Psoas muscle (tissue), 8 donors: ENCODE results near the gene SPRED2. TPM values are rescaled to one million over a fixed set of nuclear protein-coding genes. Genes with fewer than 3 reads are reported as not detected.

ENCODE experiments used
- ATAC-seq, 4 donors: fragments of 200-7000 bp; cut with Tn5 transposase; one replicate each; pipeline ENCODE4 v1.9.1; 2020; ENCODE audit warnings: moderate library complexity in 3 of 4, mild to moderate bottlenecking in 2 of 4
- DNase-seq, 2 donors: peaks; one replicate each; pipeline ENCODE4 v3.0.0-alpha.2; 2020
- H3K27ac ChIP-seq: fragments of 200-600 bp; one replicate; pipeline ENCODE4 v1.8.0; 2022
- H3K27me3 ChIP-seq, 3 donors: fragments of 200-600 bp in 1 of 3; one replicate each; pipeline versions ENCODE4 v1.6.1 to v1.8.0; 2013 to 2022; ENCODE audit warnings: low read length in 2 of 3, mild to moderate bottlenecking in 2 of 3, moderate library complexity in 1 of 3; ENCODE audit not compliant: insufficient read depth in 3 of 3
- H3K36me3 ChIP-seq, 2 donors: fragments of 200-600 bp in 1 of 2; one replicate each; pipeline versions ENCODE4 v1.6.1 to v1.8.0; 2013 to 2022; ENCODE audit warnings: low read depth in 1 of 2, mild to moderate bottlenecking in 1 of 2, moderate library complexity in 1 of 2; ENCODE audit not compliant: insufficient read depth in 1 of 2
- H3K4me1 ChIP-seq: fragments of 200-600 bp; one replicate; pipeline ENCODE4 v1.8.0; 2022
- H3K4me3 ChIP-seq: fragments of 200-600 bp; one replicate; pipeline ENCODE4 v1.8.0; 2022; ENCODE audit warnings: mild to moderate bottlenecking
- H3K9me3 ChIP-seq: fragments of 200-600 bp; one replicate; pipeline ENCODE4 v1.8.0; 2022
- WGBS, 3 donors: extraction: QIAGEN DNeasy Blood & Tissue Kit; methylation state at CpG; one replicate each; pipeline versions ENCODE4 v1.1.6 to v1.1.7; 2013; 5-methylcytosine and 5-hydroxymethylcytosine counted together
- intact Hi-C, 2 donors: fragments of 100-400 bp; cut with DNase I; formaldehyde crosslinking; loops; one replicate each; pipeline versions ENCODE4 v1.11.0 to v1.14.2; 2022
- polyA plus RNA-seq, 3 donors: library from polyadenylated mRNA; stranded (reverse); fragments of 200-250 nt; gene quantifications; one replicate each; pipeline ENCODE4 v1.2.3, GENCODE V29; 2013
- total RNA-seq, 4 donors: library from RNA; stranded (reverse); fragmentation: NEBNext Ultra II Directional in 2 of 4; extraction: Animal tissue kit (Norgen Biotek cat#: 25700) in 2 of 4; gene quantifications; one replicate each; pipeline versions ENCODE4 v1.2.1 to v1.2.4, GENCODE V29; 2021 to 2023
- TF ChIP-seq, protein P1 (sequence below): fragments of 200-600 bp; IDR thresholded peaks from one replicate; pipeline ENCODE4 v1.8.0; 2022; ENCODE audit warnings: antibody characterized with exemption
- donor health status: healthy with polysubstance abuse.
- donor health status: DM: no; HTN: no; CAD: no; lungs with moderate emphysema.
- donor health status: Bipolar disorder and iron deficiency.
- donor health status: healthy.
- donor health status: DM: yes; HTN: yes; CAD: no.
- donor health status: DM: no; HTN: no; CAD: no.
- donor health status: DM: no; HTN: no; CAD: no.
- donor health status: DM: yes; HTN: yes; CAD: no.

The SPRED2 gene
- total and polyA plus RNA-seq, 7 donors = 3.8 to 16.9 (median 8.5) TPM

DNA sequence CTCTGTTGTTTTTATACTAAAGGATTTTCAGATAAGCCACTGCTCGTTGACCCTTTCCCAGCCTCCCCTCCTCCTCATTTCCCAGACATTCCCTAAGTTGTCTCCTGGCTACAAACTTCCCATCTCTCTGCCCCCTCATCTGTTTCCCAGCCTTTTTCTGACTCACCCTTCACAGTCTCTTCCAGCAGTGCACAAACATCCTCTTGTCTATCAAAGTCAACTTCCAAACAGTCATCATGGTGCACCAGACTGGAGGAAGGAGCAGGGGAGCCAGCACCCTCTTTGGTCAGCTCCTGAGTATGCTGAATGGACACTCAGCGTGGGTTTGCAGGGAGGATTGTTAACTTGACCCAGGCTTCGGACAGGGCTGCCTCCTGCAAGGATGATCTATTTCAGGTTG lies 26.6 kb upstream of the SPRED2 start:
- Histone ChIP-seq H3K27me3 (peaks cover 0 to 3% (median 0%) of the 10 kb centered on the region in 3 donors), H3K4me3 (no peak overlapping the region), H3K27ac (no peak overlapping the region), H3K36me3 (no peaks in the 10 kb centered on the region), H3K4me1 (no peaks in the 10 kb centered on the region), H3K9me3 (no peaks in the 10 kb centered on the region)
- DNase-seq = no peak
- intact Hi-C loops = no loop called here
- TF ChIP-seq, protein P1, sequence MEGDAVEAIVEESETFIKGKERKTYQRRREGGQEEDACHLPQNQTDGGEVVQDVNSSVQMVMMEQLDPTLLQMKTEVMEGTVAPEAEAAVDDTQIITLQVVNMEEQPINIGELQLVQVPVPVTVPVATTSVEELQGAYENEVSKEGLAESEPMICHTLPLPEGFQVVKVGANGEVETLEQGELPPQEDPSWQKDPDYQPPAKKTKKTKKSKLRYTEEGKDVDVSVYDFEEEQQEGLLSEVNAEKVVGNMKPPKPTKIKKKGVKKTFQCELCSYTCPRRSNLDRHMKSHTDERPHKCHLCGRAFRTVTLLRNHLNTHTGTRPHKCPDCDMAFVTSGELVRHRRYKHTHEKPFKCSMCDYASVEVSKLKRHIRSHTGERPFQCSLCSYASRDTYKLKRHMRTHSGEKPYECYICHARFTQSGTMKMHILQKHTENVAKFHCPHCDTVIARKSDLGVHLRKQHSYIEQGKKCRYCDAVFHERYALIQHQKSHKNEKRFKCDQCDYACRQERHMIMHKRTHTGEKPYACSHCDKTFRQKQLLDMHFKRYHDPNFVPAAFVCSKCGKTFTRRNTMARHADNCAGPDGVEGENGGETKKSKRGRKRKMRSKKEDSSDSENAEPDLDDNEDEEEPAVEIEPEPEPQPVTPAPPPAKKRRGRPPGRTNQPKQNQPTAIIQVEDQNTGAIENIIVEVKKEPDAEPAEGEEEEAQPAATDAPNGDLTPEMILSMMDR = no peak
- no peak for ATAC-seq
- 60 to 83% (median 77%) methylated on average over 3 of the region's 3 CpGs for WGBS, 3 donors

DNA sequence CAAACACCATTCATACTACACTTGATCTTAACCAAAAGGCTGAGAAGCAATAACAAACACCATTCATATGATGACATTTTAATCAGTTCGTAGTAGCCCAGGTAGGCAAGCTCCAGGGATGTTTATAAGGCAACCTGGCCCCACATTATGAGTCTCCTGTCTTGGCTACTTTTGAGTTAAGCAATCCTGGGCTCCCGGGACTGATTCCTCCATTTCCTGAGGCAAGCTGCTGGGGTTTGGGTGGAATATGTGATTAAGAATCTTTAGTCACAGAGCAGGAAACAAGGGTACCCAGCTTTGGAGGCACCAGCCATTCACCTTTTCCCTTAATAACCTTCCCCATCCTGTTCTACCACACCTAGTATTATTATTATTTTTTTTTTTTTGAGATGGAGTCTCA lies 24.5 kb upstream of the SPRED2 start:
- intact Hi-C loops = no loop called here
- ATAC-seq (no peak), DNase-seq (no peak)
- TF ChIP-seq, protein P1 = no peak
- 60 to 74% (median 63%) methylated on average over 2 of the region's 2 CpGs for WGBS, 3 donors
- no peak overlapping the region for H3K4me3 ChIP-seq
- H3K4me1 ChIP-seq = no peaks in the 10 kb centered on the region
- H3K27ac ChIP-seq = no peak overlapping the region
- no peaks in the 10 kb centered on the region for H3K27me3 ChIP-seq
- H3K9me3 ChIP-seq = no peaks in the 10 kb centered on the region
- H3K36me3 ChIP-seq = no peaks in the 10 kb centered on the region

DNA sequence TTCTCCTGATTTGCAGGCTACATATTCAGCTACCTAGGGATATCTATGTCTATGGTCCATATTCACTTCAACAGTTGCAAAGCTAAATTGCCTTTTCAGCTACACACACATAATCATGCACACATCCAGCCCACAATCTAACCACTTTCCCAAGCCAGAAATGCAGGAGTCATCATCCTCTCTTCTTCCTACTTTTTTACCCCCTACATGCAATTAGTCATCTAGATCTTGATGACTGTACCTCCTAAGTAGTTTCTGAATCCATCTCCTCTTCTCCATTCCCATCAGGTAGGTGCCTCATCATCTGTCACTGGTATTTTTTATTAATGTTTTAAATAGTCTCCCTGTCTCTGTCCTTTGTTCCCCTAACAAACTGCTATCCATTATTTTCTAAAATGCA lies 23.7 kb upstream of the SPRED2 start:
- Histone ChIP-seq H3K36me3 (no peaks in the 10 kb centered on the region), H3K4me3 (no peak overlapping the region), H3K27me3 (no peaks in the 10 kb centered on the region), H3K27ac (no peak overlapping the region), H3K4me1 (no peaks in the 10 kb centered on the region), H3K9me3 (no peaks in the 10 kb centered on the region)
- intact Hi-C loops = no loop called here
- ATAC-seq = no peak
- TF ChIP-seq, protein P1 = no peak
- DNase-seq = no peak

DNA sequence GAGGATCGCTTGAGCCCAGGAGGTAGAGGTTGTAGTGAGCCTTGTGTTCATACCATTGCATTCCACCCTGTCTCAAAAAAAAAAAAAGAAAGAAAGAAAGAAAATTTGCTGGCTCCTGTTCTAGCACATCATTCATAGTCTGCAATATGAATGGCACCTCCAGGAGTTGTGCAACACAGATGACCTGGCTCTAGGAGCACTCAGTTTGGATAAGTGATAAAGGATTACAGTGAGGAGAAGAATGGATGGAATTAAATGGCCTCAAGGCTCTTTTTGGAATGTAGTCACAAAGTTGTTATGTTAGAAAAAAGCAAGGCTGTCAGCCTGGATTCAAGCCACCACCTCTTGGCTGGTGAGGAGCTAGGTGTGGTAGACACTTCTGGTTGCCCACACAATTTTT lies 21.5 kb upstream of the SPRED2 start:
- intact Hi-C loops = no loop called here
- Histone ChIP-seq H3K9me3 (no peaks in the 10 kb centered on the region), H3K27ac (no peak overlapping the region), H3K4me1 (no peaks in the 10 kb centered on the region), H3K4me3 (no peak overlapping the region), H3K27me3 (no peaks in the 10 kb centered on the region), H3K36me3 (no peaks in the 10 kb centered on the region)
- TF ChIP-seq, protein P1 = no peak
- WGBS, 3 donors = 100% methylated on average over 1 of the region's 1 CpG
- ATAC-seq (no peak), DNase-seq (no peak)

DNA sequence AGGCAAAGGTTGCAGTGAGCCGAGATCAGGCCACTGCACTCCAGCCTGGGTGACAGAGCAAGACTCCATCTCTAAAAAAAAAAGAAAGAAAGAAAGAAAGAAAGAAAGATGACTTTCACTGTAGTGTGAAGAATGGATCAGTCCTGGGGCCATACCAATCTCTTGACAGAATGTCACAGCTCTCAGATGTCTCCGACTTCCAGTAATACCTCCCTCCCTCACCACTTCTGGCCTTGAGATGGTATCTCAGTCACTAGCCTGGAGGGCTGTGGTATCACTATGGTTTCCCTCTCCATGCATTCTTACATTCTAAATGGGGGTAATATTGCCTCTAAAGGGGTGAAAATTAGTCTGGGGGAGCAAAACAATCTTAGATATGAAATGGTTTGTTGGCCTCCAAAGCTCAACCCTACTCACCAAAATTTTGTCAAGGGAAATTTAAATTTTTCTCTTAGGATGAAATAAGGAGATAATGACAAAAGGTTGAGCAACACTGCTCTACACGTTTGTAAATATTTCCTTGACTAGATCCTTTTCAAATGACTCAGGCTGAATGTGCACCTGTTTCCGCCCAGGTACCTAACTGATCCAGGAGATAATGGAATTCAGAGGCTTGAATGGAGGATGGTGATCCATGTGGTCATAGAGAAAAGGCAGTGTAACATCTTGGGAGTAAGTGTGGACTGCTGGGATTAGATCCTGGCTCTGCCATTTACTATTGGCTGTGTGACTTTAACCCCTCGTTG lies 19.9 kb upstream of the SPRED2 start:
- Histone ChIP-seq H3K4me1 (no peaks in the 10 kb centered on the region), H3K9me3 (no peaks in the 10 kb centered on the region), H3K27ac (no peak overlapping the region), H3K27me3 (no peaks in the 10 kb centered on the region), H3K4me3 (no peak overlapping the region), H3K36me3 (no peaks in the 10 kb centered on the region)
- WGBS, 3 donors = 59 to 63% (median 63%) methylated on average over 5 of the region's 5 CpGs
- ATAC-seq = no peak
- no peak for DNase-seq
- TF ChIP-seq, protein P1 = no peak
- intact Hi-C loops = no loop called here
